HPDE6-E6E7 (cell line): ENCODE data around the gene SCN9A.
"Not testable (repeated sequence)": the region's sequence is repeated elsewhere in the genome, so short reads cannot be mapped to it uniquely, and the experiment has no call there.

Experiments used
- DNase-seq: peaks from one replicate; pipeline ENCODE4 v3.0.0; 2011; ENCODE audit warnings: missing footprints; ENCODE audit errors: extremely low spot score

The SCN9A gene

DNA sequence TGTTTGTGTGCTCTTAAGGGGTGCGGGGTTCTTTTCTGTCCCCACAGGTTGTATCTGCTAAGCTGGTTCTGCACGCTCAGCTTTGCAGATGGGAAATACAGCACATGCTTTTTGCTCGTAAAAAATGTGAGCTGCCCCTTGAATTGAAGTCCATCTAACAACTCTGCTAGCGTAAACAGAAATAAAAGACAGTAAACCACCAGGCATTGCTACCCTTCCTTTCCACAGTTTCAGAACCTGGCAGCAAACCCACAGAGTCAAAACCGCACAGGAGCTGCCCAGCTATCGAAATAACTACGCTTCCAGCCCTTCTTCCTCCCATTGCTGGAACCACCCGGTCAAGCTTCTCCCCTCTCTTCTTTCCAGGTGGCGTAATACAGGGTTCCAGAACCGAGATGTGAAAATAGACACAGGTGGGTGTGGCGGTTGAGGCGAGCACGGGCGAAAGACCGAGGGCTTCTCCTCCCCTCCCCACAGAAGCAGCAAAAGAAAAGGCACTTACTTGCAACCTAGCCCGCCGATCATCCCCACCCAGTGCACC is 479 bp downstream of the SCN9A start:
- no peak for DNase-seq

DNA sequence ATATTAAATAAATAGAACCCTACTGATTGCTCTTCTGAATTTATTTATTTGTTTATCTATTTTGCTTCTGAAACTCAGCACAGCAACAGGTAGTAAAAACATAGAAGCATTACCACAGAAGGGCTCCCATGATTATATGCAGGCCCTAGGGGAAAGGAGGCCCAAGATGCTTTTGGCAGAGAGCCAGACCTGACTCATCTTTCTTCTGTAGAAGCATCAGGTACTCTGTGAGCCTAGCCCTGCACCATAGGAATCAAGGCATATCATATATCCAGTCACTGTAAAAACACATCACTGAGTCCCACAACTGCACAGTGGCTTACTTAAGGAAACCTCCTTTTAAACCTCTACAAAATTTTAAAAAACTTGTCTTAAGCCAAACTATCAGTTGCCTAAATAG is 1.8 kb downstream of the SCN9A start:
- DNase-seq = peak; percentile 75

DNA sequence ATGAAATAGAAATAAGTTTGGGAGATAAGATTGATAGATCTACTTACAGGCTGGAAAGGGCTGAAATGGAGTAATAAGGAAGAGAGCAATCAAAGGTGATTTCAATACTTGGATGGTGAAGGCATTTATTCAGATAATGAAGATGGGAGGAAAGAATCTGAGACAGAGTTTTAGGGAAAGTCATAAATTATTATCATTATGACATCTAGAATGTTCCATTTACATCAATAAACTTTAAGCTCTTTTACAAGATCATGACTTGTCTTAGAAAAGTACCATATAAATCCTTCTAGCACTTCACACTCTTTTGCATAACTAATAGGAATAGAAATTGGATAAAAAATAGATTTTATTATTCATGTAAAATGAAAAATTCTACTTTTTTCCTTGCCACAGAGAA is 2.2 kb downstream of the SCN9A start:
- DNase-seq = no peak

DNA sequence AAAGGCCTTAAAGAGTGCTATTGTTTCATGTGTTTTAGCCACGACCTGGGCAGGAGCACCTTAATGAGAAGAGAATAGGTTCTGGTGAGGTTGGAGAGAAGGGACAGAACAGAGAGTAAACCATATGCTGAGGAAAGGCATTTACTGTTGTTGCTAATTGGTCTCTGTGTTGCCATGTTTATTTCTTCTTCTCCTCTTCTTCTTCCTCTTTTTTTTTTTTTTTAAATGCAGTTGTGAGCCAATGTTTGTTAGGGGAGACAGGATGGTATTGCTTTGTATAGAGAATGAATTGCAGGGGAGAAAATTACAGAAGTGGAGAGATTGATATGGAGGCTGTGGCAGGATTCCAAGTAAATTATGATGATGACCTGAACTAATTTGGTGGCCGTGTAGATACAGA is 2.6 kb downstream of the SCN9A start:
- no peak for DNase-seq

DNA sequence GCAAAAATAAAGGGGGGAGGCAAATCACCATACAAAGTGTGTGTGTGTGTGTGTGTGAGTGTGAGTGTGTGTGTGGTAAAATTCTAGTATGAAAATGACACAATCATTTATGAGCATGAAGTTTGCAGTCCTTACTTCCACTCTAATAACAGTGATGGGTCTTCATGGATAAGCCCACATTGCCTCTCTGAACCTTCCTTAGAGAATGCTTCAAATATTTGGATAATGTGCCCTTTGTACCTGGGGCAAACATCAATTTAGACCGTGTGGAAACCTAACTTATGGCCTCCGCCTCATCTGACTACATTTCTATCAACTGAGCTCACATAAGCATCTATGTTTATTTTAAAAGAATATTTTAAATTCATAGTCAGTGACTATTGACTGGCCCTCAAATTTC is 3.7 kb downstream of the SCN9A start:
- DNase-seq = no peak

DNA sequence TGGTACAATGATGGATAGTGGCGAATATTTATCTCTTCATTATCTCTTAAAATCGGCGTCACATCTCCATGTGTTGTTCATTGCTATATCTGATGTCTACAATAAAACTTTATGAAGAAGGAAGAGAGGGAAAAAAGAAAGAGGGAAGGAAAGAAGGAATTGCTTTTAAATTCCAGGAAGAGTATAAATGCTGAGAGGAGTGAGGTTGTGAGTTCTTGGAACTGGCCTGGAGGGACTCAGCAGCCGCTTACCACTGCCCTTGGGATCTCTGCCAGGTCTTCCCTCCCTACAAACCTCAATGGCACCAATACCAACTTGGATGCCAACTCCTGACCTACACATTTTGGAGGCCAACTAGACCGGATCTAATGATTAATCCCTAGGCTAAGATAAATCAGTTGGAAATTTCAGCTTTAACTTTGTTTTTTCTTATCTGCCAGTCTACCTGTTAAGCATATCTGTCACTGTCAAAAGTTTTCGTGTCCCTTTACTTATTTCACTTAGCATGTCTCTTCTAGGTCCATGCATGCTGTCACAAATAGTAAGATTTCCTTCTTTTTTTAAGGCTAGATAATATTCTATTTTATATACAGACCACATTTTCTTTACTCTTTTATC is 9.8 kb downstream of the SCN9A start:
- no peak for DNase-seq

DNA sequence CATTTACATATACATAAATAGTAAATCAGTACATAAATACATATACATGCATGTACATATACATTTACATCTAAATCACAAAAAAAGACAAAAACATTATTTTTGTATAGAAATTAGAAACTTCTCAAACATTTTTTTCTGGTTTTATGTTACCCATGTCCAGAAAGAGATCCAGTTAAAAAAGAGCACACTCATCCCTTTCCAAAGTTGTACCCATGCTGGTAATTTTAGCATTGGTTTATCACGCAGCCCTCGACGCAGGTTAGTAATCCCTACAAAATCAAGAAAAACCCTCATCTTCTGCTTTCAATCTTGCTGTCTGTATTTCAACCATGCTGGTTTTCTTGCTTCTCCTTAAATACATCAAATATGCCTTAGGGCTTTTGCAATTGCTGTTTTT is 10.5 kb downstream of the SCN9A start:
- DNase-seq = no peak

DNA sequence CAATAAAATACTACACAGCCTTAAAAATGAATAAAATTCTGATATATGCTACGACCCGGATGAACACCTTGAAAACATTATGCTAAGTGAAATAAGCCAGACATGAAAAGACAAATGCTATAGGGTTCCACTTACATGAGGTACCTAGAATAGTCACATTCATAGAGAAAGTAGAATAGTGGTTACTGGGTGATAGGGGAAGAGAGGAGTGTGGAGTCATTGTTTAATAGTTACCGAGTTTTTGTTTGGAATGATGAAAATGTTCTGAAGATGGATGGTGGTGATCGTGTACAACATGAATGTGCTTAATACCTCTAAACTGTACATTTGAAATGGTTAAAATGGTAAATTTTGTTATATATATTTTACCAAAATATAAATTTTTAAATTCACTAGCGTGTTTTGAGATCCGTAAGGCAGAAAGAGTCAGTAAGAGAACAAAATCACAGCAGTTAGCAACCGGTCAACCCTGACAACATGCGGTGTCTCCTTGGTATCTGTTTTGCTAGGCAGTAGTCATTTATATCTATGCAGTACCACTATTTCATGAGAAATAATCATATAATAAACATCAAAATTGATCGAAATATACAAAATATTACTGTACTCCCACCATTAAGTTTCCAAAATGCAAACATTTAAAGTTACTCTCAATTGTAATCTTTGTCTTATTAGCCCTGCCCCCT is 11.1 kb downstream of the SCN9A start:
- no peak for DNase-seq

DNA sequence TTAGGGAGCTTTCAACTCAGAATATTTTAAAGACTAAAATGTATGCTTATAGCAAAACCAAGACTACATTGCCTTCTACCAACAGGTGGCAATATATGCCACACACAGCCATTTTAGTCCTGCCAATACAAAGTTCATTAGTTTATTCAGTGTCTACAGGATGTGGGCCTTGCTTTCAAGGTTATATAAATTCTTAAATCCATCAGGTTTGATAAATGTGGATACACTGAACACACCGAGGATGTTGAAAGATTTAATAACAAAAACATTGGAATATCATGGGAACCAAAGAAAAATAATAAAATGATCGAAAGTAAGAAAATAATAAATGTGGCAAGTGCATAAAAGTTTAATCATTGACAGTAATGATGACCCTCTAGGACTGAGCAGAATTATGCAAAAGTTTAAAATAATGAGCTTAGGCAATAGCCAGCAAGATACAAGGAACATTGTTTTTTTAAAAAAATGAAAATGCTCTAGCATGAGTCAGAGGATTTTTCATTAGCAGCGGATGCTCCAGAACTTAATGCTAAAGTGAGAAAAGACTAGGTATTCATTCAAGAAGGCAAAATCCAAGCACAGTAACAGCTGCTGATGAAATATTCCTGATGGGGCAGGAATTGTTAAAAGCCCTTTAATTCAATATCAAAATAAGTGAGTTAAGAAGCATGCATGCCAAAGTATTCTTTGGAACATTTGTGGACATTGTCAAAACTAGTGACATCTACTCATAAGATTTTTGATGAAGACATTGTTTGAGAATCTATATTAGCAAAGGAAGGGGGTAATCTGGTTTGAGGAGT is 14.2 kb downstream of the SCN9A start:
- DNase-seq = peak; percentile 8

DNA sequence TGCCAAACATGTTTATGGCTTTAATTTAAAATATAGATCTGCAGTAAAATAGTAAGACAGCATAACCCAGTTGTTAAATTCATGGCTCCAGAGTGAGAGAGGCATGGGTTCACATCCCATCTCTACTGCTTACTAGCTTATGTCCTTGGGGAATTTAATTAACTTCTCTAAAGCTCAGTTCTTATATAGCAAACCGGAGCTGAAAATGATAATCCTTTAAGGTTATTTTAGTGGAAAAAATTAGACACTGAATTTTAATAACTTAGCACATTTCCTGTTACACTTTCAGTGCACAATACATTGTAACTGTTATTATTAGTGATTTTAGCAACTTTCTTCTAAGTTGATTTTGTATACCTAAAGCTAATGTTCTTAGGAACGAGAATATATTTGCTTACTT is 14.8 kb downstream of the SCN9A start:
- no peak for DNase-seq

DNA sequence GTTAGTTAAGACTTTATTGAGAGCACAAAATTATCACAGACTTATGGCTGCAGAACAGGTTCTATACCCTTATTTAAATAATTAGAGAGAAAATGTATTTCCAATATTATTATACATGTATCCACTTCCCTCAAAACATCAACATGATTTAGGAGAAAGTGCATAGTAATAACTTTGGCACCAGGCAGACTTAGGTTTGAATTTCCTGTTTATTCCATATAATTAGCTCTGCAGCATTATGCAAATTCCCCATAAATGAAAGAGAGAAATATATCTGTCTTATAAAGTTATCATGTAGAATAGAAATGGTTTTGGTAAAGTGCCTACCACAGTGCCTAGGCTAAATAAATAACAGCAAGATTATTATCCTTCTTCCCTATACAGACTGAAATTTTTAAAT is 15.3 kb downstream of the SCN9A start:
- no peak for DNase-seq

DNA sequence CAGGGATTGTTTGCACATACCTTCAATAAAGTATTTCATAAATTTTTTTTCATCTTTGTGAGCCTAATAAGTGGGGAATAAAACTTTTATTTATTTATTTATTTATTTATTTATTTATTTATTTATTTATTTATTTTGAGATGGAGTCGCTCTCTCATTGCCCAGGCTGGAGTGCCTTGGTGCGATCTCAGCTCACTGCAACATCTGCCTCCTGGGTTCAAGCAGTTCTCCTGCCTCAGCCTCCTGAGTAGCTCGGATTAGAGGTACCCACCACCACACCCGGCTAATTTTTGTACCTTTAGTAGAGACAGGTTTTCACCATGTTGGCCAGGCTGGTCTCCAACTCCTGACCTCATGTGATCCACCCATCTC is 17.8 kb downstream of the SCN9A start:
- not testable (repeated sequence) for DNase-seq

DNA sequence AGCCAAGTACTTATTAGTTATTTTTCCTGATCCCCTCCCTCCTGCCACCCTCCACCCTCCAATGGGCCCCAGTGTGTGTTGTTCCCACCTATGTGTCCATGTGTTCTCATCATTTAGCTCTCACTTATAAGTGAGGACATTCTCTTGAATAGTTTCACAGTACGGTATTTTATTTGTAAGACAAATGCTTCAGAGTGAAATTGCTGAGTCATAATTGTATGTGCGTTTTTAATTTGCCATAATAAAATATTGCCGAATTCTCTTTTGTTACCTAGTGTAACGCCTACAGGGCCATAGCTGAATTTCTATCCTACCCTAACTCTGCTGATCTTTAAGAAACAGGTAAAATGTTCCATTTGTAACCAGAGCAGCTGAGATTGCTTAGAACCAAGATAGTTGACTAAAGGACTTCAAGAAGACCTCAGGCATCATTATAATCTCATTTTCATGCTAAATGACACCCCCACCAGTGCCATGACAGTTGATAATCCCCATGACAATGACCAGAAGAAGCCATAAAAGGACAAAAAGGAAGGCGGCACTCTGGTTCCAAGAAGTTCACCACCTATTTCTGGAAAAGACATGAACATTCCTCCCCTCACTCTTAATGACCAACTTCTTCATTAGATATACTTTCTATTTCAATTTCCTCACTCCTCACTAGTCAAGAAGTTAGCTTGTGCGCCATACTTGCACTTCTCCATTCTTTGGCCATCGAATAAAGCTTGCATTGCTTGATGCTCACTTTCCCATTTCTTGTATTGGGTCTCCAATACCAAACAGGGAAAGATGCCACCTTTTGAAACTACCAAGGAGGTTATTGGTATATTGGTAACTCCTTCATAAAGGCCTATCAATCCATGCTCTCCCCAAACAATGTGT is 18.4 kb downstream of the SCN9A start:
- no peak for DNase-seq

DNA sequence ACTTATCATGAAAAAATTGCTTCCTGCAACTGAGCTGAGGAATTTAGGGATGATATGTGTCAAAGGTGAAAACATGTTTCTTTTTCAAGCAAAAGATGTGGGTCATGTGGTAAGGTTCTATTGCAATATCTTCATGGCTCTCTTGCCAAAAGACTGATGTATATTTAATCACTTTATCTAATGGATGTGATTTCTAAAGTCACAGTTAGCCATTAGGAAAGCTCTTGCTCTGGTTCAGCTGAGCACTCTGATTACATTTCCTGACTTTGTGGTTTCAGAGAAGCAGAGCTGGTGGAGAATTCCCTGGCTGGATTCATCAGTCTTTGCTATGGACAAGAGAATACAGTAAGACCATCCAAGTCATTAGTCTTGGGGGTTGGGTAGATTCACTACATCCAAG is 24.4 kb downstream of the SCN9A start:
- DNase-seq = no peak

DNA sequence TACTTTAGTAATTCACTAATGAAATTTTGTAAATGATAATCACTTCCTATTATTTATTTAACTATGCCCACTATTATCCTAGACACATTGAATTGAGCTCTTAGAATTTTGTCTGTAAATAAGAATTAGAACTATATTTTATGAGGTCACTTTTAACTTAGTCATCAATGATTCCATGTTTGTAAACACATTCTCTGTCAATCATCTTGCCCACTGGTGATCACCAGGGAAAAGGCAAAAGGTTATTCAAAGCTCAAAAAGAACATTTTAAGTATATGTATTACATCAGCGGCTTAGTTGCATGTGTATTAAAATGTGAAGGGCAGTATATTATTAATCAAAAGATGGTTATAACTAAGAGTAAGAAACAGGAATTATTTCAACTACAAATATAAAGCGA is 25.2 kb downstream of the SCN9A start:
- DNase-seq = no peak

DNA sequence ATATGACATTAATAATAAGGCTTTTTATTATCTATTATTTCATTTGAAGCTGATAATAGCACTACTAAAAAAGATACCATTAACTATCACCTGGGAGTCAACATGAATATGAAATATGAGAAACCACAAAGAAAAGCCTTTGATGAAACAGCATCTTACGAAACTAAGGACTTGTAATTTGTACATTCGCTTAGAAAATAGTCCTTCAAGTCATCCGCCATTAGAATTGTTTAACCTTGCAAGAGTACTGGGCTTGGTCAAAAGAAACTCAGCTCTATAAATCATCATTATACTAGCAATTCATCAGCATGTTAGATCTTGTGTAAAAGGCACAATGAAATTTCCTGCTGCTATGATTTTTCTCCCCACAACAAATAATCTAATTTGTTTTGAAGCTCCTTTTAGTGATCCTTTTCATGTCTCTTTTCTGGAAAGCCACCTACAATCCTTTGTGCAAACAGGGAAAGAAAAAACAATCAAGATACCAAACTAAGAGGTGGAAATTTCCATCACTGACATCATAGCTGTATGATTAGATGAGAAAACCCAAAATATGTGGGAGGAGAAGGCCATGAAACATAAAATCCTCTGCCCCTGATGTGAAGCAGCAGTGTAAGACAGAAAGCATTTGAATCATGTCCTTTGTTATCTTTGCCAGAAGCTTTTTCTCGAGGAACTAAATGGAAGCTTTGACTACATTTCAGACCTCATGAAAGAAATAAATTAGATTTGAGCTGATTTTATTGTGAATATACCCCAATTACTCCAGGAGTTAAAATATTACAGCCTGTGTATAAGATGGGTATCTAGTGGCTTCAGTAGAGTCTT is 31.2 kb downstream of the SCN9A start:
- DNase-seq = no peak

DNA sequence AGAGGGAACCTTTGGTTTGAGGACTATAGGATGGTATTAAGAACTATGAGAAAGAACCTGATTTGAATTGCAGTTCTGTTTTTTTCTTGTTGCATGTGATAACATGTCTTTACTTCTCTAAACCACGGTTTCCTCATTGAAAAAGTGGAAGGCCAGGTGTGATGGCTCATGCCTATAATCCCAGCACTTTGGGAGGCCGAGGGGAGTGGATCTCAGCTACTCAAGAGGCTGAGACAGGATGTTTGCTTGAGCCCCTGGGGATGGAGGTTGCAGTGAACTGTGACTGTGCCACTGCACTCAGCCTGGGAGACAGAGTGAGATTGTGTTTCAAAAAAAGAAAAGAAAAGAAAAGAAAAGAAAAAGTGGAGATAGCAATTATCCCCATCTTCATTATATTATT is 32.3 kb downstream of the SCN9A start:
- DNase-seq = peak; percentile 3

DNA sequence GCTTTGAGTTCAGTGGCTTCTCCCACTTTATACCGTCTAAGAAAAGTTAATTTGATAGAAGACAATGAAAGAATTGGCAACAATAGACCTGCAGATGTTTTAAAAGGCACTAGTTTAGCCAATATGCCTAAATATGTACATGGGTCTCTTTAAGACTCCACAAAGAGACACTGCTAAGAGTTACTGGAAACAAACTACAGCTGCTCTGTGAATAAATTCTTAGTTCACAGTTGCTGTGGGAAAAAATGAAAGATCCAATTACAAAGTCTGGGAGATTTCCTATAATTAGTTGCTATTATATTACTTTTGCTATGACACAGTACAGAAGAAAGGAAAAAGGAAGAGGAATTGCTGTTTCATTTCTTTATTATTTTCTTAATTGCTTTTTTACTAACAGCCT is 34.3 kb downstream of the SCN9A start:
- DNase-seq = no peak

DNA sequence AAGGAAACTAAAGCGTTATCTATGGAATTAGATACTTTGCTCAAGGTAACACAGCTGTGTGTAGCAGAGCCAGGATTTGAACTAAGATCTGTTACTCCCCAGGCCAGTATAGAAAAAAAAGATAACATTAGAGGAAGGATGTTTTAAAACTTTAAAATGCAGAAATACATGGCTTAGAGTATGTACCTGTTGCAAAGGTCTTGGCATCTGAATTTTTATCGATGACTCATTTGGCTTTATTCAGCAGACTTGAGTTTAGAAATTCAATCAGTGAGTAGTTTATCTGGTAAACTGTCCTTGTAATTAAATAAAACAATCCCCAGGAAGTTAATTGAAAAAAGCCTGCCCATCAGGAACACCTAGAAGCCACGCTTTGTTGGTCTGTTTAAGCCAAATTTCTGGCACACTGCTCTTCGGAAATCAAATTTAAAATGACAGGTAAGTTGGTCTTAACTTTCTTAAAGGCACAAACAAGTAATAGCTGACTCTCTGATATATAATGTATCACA is 36.9 kb downstream of the SCN9A start:
- DNase-seq = no peak

DNA sequence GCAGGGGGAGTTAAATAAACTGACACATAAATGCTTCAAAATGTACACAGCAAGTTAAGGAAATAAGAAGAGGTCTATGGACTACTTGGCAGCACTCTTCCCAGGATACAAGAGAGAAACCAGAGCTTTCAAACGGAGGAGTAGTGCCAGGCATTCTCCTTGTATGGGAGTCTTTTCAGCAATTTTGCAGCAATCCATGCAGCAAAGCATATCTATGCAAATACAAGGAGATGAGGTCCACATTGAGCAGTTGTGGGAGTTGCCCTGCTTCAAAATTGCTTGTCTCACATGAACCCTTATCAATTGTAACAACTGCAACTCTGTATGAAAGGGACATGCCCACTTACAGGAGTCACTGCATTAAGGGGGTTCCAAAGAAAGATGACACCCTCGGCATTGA is 37.8 kb downstream of the SCN9A start:
- no peak for DNase-seq

DNA sequence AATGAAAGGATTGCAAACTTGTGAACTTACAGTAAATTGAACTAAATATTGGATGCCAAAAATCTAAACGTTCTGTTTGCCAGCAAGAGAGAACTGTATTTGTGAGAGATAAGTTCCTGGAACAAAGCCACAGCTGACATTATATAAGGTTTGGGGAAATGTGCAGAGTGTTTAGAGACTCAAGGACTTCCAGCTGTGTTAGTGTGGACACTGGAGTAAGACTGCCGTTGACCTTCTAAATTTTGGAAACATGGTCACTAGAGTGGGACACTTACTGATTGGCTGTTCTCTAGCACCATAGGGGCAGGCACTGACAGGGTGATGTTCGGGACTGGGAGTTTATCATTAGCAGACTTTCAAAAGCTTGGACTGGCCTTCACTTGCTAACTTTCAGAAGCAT is 40.5 kb downstream of the SCN9A start:
- DNase-seq = no peak
